ENCODE data around the gene ZNF3.

- no peak for TF ChIP-seq CTCF (IDR thresholded peaks at IDR 0.05)
- TF ChIP-seq POLR2A (IDR thresholded peaks at IDR 0.05) = no peak
Measured at GRCh38 chr7:100089458-100090196, 8.1 kb upstream of the ZNF3 start.
